ENCODE results near the gene MGST2.

The MGST2 gene

DNA sequence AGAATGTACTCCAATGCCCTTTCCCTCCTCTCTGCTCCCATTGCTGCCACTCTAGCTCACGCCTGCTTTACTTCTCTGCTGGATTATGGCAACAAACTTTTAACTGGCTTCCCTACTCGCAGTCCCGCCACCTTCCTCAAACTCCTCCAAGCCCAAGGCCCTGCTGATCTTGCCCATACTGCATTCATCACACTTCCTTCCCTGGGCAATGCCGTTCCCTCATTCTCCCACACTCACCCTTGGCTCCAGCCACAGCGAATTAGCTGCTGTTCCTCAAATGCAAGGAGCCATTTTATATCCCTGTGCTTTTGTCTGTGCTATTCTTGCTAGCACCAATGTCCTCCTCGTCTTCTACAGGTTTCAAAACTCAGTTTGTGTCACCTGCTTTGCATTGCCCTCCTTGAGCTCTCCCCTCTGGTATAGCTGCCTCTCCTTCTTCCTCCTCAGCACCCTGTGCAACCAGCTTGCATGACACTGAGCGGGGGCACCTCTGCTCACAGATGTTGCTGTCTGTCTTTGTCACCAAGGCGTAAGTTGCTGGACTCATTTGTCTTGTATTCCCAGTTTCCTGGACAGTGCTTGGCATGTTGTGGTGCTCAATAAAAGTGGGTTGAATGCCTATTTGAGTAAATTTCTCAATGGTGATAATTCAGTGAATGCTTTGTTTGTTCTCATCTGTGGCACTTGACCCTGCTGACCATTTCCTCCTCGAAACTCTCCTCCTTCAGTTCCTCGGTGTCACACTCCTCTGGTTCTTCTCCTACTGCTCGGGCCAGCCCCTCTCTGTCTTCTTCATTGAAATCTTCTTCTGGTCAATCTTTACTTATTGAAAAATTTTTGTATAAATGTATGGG is 22.4 kb upstream of the MGST2 start:
- DNase-seq (ENCODE audit: low read depth): no peak

DNA sequence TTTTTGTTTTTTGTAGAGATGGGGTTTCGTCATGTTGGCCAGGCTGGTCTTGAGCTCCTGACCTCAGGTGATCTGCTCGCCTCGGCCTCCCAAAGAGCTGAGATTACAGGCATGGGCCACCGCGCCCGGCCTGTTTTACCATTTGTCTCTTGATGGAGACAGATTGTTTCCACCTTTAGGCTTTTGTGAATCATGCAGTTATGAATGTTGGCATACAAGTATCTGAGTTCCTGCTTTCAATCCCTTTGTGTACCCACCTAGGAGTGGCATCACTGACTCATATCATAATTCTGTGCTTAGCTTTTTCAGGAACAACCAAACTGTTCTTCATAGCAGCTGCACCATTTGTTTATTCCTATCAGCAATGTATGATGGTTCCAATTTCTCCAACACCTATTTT is 20.2 kb upstream of the MGST2 start:
- no peak for DNase-seq (ENCODE audit: low read depth)

DNA sequence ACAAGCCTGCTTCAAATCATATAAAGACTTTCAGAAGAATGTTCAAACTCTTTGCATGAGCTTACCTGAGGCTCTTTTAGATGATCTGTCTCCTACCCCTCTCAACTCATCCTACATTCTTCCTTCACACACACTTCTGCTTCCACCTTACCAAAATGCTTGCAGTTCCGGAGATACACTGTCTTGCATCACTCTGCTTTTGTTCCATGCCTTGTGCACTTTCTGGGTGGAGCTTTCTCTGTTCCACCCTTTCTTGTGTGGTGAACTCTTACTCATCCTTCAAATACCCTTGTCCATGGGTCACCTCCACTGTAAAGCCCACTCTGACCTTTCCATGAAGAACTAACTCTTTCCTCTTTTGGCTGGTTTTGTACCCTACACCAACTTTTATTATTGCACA is 18.4 kb upstream of the MGST2 start:
- DNase-seq (ENCODE audit: low read depth): no peak

DNA sequence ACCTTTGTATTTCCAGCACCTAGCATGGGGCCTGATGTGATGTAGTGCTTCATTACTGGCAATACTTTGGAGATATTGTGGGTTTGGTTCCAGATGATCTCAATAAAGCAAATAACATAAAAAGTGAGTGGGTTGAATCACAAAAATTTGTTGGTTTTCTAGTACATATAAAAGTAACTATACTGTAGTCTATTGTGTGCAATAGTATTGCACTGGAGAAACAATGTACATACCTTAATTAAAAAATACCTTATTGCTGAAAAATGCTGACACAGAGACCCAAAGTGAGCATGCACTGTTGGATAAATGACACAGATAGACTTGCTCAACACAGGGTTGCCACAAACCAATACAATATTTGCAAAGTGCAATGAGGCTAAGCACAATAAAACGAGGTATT is 17.7 kb upstream of the MGST2 start:
- no peak for DNase-seq (ENCODE audit: low read depth)

DNA sequence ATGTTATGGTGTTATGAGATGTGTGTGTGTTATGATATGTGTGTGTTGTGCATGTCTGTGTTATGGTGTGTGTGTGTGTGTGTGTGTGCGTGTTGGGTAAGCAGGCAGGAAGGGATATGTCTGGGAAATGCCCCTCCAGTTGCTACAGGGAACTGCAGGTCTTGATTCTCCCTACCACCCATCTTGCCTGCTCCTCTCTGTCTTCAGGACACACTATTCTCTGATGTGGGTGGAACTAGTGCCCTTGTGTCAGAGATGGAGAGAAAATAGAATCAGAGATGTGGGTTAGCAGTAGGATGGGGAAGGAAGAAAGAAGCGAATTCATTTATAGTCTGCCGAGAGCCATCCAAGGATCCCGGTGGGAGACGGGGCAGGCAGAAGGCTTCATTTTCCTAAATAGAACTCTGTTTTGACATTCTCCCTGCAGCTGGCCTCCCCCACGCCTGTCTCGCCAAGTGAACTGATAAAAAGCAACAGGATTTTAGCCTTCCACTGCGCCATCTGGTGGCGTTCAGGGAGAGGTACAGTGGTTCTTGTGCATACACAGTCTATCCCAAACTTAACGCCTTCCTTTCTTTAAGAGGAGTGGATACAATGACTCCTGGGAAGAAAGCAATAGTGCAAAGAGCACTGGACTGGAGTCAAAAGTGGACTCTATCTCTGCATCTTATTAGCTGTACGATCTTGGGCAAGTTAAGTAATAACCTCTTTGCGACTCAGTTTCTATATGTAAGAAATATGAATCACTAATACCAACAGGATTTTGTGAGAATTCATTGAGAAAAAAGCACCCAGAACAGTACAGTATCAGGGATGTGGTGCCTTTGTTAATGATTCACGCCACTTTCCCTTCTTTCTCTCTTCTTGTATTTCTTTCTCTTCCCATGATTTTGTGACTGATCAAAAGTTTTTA is 14.1 kb upstream of the MGST2 start:
- peak; percentile 74 for DNase-seq (ENCODE audit: low read depth)

DNA sequence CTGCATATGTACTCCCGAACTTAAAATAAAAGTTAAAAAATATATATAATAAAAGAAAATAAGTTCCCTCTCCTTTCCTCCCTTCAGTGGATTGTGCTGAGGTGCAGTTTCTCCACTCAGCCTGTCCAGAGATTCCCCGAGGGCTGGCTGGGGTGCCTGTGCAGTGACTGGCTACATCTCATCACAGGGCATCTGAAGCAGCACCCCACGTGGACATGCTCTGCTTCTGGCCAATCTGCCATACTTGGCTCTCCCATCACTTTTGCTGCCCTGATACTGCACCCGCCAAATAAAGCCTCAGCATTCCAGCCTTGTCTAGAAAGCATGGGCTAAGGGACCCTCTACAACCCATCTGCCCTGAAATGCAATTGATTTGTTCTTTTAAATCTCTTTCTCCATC is 11.1 kb upstream of the MGST2 start:
- no peak for DNase-seq (ENCODE audit: low read depth)

DNA sequence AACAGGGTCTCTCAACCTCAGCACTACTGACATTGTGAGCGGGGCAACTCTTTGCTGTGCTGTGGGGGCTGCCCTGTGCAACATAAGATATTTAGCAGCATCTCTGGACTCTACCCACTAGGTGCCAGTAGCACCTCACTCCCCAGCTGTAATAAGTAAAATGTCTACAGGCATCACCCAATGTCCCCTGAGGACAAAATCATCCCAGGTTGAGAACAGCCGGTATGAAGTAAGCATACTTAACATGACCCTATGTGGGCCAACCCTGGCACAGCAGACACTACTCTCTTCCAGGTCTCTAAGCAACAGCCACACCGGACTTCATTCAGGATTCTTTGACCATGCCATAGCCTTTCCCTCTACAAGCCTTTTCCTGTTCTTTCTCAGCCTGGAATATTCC is 10.5 kb upstream of the MGST2 start:
- peak; percentile 60 for DNase-seq (ENCODE audit: low read depth)

DNA sequence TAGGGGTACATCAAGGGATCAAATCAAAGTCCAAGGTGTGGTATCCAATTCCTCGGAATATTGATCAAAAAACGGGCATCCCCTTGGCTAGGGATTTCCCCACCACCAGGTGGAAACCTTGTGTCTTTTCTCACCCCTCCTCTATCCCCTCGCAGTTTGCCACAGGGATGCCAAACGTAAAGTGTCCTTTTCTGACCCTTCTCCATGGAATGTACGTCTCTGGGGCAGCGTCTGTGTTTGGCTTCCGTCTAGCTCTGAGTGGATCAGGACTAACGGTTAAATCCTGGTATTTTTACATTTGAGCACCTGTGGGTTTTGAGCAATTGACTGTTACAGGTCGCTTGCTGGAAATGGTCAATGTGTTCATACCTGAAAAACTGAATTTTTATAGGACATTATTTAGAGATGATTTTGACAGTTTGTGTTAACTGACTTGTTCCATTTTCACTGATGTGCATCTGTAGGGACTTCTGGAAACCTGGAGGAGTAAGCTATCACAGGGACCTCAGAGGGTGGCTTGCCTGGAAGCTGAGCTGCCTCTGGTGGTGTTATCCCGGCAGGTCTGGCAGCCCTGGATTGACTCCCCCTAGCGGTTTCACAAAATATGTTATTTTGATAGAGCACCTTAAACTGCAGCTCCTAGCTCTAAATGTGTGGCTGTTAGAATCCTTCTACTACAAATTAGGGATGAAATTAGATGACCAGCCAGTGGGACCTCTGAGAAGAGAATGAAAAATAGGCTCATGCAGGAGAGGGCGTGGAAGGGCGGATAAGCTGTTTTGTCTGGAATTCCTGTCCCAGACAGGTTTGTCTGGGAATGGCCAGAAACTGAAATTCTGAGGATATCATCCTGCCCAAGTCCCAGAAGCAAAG is 8.8 kb upstream of the MGST2 start:
- DNase-seq (ENCODE audit: low read depth): peak; percentile 61

DNA sequence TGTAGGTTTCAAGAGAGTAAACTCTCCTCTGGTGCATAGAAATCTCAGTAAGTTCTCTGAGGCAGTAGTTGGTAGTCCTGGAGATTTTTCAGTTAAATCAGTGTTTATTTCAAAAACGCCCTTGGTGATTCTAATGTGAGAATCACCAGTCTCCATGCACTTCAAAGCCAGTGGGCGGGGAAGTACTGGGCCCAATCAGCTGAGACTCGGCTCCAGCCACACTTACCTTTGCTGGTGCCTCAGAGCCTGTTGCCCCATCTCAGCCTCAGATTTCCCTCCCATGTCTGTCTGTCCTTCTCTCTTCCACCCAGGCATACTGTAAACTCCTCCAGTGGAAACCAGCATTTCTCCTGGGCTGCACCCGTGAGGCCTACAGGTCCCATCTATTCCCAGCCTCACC is 7.4 kb upstream of the MGST2 start:
- no peak for DNase-seq (ENCODE audit: low read depth)

DNA sequence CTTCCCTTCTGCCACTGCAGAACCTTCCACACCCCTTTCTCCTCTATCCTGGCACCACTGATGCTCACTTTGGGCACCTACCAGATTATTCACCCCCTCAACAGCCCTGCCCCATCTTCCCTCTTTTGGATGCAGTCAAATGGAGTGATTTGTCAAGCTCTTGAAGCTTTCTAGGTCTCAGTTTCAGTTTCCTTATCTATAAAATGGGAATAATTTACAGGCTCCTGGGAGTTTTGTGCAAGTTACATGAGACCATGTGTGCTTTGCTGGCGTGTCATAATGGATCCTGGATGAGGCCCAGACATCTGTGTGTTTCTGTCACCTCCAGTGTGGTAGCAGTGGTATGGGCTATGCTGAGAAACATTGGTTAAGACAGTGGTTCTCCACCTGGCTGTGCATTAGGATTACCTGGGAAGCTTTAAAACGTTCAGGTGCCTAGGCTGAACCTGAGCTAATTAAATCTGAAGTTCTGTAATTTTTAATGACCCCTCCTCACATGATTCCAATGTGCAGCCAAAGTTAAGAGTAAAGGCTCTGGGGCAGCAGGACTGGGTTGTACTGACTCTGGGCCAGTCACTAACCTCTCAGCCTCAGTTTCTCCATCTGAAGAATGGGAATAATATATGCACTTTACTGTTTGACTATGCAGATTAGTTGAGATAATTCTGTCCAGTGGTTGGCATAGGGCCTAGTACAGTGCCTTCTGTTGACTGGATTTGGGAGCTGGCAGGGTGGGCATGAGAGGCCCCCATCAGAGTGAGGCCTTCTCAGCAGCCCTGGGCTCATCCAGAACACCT is 6.8 kb upstream of the MGST2 start:
- no peak for DNase-seq (ENCODE audit: low read depth)

DNA sequence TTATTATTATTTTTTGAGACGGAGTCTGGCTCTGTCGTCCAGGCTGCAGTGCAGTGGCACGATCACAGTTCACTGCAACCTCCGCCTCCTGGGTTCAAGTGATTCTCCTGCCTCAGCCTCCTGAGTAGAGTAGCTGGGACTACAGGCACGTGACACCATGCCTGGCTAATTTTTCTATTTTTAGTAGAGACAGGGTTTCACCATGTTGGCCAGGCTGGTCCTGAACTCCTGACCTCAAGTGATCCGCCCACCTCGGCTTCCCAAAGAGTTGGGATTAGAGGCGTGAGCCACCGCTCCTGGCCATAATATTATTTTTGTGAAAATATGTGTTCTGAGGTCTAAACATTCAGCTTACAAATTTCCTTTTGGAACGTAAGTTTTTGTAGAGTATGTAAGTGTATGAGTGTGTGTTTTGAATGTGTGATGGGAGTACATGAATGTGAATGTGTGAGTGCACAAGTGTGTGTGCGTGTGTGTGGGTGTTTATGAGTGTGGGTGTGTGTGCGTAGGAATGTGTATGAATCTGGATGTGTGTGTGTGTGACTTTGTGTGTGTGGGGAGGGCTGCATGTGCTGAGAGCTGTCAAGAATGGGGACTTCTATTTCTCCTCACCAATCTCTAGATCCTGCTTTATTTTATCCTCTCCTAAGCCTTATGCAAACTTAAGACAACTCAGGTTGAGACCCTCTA is 5.7 kb upstream of the MGST2 start:
- DNase-seq (ENCODE audit: low read depth): no peak

DNA sequence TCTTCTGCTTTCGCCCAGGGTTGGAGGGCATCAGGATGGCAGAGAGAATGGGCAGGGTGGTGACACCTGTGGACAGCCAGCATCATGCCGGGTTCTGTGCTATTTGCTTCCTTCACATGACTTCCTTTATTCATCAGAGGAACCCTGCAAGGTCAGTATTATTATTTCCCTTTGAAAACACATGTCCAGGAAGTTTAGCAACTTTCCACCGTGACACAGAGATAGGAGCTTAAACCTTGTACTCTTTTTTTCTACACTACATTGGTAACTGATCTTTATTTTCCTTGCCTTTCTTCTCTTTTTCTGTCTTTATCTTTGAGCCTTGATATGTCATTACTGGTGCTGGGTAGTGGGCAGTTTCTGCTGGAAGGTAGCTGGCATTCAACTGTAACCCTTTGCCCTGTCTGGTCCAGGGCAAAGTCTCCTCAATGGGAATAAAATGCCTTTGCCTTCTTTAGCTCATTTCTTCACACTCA is 5.0 kb upstream of the MGST2 start:
- no peak for DNase-seq (ENCODE audit: low read depth)

DNA sequence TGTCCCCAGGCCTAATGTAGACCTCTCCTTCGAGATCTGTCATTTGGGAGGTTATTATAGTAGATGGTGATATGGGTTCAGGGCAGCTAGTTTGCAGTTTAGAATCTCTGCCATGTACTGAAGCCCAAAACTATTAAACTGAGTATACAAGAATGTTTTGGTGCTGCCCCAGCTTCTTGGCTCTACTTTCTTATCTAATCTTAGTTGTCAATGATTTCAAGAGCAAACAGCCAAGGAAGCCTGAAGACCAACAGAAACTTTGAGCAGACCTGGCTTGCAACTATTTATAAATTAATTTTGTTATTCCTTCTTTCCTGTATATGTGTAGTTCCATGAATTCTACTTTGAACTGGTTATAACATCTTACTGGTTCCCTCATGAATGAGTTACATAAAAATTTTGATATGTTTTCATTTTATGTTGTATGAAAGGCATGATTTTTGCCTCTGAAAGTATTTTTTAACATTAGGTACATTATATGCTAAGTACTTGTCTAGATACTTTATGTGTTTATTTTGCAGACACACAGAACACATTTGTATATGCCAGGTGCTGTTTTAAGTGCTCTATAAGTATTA is 2.0 kb upstream of the MGST2 start:
- no peak for DNase-seq (ENCODE audit: low read depth)

DNA sequence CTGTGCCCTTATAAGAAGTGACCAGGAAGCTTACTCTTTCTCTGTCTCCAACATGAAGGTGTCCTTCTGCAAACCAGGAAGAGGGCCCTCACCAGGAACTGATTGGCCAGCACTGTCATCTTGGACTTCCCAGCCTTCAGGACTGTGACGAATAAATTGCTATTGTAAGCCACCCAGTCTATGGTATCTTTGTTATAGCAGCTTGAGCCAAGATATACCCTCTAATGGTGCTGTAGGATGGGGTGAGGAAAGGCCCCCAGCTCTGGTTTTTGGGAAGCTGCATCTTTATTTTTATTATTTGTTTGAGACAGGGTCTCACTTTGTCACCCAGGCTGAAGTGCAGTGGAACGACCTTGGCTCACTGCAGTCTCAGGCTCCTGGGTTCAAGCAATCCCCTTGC is 1.2 kb upstream of the MGST2 start:
- no peak for DNase-seq (ENCODE audit: low read depth)

DNA sequence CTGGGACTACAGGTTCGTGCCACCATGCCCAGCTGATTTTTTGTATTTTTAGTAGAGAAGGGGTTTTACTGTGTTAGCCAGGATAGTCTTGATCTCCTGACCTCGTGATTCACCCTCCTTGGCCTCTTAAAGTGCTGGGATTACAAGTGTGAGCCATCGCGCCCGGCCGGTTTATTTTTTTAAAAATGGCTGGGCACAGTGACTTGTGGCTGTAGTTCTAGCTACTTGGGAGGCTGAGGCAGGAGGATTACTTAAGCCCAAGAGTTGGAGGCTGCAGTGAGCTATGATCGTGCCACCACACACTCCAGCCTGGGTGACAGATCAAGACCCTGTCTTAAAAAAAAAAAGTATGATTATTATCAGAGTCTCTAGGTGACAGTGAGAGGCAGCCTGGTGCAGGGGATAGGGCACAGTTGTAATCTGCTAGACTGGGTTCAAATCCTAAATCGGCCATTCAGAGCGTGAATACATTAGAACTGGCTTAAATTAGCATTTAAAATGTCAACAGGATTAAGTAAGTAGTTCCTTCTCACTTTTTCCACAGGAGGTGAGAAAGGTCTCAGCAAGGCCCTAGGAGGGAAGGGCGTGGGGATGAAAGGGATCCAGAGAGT is 435 bp upstream of the MGST2 start:
- no peak for DNase-seq (ENCODE audit: low read depth)

DNA sequence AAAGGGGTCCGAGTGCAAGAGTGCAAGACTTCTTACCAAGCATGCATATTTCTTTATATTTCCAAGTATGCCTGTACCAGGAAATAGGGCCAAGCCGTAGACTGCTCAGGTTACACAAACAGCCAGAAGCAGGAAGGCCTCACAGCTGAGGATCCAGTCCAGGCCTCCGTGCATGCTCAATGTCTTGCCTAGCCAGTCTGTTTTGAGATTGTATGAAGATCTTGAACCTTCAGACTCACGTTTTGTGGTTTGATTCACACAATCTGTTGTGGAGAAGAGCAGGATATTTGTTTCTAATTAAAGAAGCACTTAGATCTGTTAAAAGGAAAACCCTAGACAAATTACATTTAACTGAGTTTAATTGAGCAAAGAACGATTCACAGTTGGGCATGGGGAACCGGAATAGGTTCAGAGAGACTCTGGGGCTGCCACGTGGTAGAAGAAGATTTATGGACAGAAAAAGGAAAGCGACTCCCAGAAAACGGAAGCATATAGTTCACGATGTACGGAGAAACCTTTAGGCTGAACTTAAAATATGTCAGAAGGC is 1.2 kb downstream of the MGST2 start:
- DNase-seq (ENCODE audit: low read depth): peak; percentile 67

DNA sequence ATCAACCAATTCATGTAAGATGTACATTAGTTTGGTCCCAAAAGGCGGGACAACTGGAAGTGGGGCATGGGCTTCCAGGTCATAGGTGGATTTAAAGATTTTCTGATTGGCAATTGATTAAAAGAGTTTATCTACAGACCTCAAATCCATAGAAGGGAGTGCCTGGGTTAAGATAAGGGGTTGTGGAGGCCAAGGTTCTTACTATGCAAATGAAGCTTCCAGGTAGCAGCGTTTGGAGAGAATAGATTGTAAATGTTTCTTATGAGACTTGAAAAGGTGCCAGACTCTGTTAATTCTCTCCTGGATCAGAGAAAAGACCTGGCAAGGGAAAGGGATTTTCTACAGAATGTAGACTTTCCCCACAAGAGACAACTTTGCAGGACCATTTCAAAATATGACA is 2.4 kb downstream of the MGST2 start:
- no peak for DNase-seq (ENCODE audit: low read depth)

DNA sequence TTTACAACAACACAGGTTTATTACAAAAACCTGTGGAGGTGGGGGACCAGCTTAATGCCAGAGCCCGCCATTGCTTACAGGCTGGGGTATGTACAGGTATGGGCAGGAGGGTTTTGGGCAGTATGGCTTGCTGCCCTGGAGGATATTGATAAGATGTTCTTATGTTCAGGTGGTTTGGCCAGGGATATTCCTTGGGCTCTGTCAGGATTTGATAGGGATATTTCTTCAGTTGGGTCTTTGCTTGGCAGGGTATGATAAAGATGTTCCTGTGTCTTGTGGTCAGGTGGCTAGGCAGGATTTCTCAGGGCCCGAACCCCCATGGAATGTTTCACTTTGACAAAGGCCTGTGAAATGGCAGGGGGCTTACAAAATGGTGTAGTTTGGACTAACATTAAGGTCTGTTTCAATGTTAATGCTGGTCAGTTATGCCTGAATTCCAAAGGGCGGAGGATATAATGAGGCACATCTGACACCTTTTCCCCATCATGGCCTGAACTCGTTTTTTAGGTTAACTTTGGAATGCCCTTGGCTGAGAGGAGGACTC is 3.1 kb downstream of the MGST2 start:
- DNase-seq (ENCODE audit: low read depth): no peak

DNA sequence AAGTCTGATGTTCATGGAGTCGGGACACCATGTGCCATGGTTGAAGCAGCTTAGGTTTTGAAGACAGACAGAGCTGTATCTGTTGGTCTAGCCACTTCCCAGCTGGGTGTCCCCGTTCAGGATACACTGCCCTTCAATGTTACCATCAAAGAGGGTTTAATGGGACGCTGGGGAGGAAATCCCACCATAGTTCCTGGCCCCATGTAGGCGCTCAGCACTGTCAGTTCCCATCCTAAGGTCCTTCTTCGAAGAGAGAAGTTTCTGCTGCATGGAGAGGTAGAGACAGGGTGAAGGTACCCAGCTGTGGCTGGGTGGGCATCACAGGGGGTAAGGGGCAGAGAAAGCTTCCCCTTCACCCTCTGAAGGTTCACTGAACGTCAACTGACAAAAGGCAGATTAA is 3.7 kb downstream of the MGST2 start:
- no peak for DNase-seq (ENCODE audit: low read depth)
